ENCODE data around the gene PDK1.

DNA sequence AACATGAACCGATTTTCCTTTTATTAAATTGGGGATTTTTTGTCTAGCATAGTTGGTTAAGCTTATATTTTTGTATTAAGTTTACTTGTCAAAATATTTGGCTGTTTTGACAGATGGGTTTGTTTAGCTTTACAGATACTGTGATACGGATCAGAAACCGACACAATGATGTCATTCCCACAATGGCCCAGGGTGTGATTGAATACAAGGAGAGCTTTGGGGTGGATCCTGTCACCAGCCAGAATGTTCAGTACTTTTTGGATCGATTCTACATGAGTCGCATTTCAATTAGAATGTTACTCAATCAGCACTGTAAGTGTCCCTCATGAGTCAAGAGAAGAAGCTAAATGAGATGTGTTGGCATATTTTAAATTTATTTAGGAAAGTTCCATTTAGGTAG is 8.5 kb downstream of the PDK1 start:
- TF ChIP-seq, protein P1, sequence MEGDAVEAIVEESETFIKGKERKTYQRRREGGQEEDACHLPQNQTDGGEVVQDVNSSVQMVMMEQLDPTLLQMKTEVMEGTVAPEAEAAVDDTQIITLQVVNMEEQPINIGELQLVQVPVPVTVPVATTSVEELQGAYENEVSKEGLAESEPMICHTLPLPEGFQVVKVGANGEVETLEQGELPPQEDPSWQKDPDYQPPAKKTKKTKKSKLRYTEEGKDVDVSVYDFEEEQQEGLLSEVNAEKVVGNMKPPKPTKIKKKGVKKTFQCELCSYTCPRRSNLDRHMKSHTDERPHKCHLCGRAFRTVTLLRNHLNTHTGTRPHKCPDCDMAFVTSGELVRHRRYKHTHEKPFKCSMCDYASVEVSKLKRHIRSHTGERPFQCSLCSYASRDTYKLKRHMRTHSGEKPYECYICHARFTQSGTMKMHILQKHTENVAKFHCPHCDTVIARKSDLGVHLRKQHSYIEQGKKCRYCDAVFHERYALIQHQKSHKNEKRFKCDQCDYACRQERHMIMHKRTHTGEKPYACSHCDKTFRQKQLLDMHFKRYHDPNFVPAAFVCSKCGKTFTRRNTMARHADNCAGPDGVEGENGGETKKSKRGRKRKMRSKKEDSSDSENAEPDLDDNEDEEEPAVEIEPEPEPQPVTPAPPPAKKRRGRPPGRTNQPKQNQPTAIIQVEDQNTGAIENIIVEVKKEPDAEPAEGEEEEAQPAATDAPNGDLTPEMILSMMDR (IDR thresholded peaks at IDR 0.05), result no peak
- no peak for TF ChIP-seq POLR2A (IDR thresholded peaks at IDR 0.05)
